IPS-18a (cell line): ENCODE measurements around the gene RPS6KA2.

Source experiments
- H3K27ac ChIP-seq: one replicate; pipeline ENCODE4 v1.5.1; 2013; ENCODE audit warnings: low read length
- H3K27me3 ChIP-seq: one replicate; pipeline ENCODE4 v1.6.1; 2013; ENCODE audit warnings: mild to moderate bottlenecking, low read length; ENCODE audit not compliant: control insufficient read depth, insufficient read depth
- H3K36me3 ChIP-seq: one replicate; pipeline ENCODE4 v1.6.1; 2013; ENCODE audit warnings: low read depth, low read length; ENCODE audit not compliant: control insufficient read depth
- H3K4me1 ChIP-seq: one replicate; pipeline ENCODE4 v1.6.1; 2013; ENCODE audit warnings: low read depth, low read length; ENCODE audit not compliant: control insufficient read depth
- H3K4me3 ChIP-seq: one replicate; pipeline ENCODE4 v1.5.1; 2013; ENCODE audit warnings: low read length
- H3K9ac ChIP-seq: one replicate; pipeline ENCODE4 v1.6.1; 2013; ENCODE audit warnings: mild to moderate bottlenecking, low read length, moderate library complexity
- H3K9me3 ChIP-seq: one replicate; pipeline ENCODE4 v1.6.1; 2013; ENCODE audit warnings: low read depth, low read length; ENCODE audit not compliant: control insufficient read depth

Gene RPS6KA2

DNA sequence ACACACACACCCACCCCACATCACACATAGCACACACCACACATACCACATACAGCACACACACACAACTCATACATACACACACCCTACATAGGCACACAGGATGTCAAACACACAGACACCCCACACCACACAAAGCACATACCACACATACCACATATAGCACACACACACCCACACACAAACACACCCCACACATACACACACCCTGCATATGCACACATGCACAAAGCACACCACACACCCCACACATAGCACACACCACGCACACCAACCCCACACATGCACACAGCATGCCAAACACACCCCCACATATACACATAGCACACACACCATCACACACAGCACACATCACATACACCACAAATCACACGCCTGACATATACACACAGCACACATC, 119.7 kb downstream of the RPS6KA2 start:
- Histone ChIP-seq H3K9ac (no peak overlapping the region), H3K4me3 (no peak overlapping the region), H3K4me1 (no peaks in the 10 kb centered on the region), H3K9me3 (no peaks in the 10 kb centered on the region), H3K27me3 (no peaks in the 10 kb centered on the region), H3K36me3 (peaks cover 9% of the 10 kb centered on the region), H3K27ac (no peak overlapping the region)

DNA sequence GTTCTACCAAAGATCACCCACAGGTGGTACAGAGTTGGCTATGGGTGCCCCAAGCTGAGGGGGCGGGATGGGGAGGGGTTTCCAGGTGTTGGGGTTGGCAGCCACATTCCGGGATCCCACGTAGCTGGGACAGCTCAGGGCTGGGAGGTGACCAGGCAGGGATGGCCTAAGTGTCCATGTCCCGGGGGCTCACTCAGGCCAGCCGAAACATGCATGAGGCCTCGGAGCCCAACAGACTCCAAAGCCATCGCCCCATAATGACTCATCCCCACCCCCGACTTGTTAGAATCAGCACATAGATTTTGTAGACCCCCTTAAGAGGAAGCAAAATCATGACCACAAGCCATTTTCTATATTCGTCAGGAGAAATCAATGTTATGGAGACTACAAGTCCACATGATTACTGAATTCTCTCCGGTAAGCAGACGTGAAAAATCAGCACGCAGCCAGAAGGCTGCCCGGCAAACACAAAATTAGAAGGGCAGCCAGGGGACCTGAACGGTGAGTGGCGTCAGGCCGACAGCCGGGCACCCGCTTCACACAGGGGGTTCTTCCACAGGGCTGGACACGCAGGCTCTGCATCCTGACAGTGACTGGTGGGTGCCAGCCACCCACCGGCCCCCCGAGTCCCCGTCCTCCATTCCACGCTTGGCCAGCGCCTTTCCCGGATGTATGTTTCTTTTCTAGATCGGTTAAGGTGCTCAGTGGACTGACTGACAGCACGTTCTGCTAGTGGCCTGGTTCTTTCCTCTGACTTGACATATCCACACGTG, 121.7 kb downstream of the RPS6KA2 start:
- Histone ChIP-seq H3K4me1 (no peaks in the 10 kb centered on the region), H3K9ac (no peak overlapping the region), H3K9me3 (no peaks in the 10 kb centered on the region), H3K27ac (no peak overlapping the region), H3K4me3 (no peak overlapping the region), H3K36me3 (peaks cover 9% of the 10 kb centered on the region), H3K27me3 (no peaks in the 10 kb centered on the region)

- no peak overlapping the region for H3K9ac ChIP-seq
- no peaks in the 10 kb centered on the region for H3K9me3 ChIP-seq
- no peak overlapping the region for H3K4me3 ChIP-seq
- H3K27ac ChIP-seq, result no peak overlapping the region
- H3K4me1 ChIP-seq, result no peaks in the 10 kb centered on the region
- peaks cover 2% of the 10 kb centered on the region for H3K36me3 ChIP-seq
- no peaks in the 10 kb centered on the region for H3K27me3 ChIP-seq
Measured at GRCh38 chr6:166504100-166504499, 123.0 kb downstream of the RPS6KA2 start.

GRCh38 chr6:166503167-166503744, 123.8 kb downstream of the RPS6KA2 start:
- Histone ChIP-seq H3K27me3 (no peaks in the 10 kb centered on the region), H3K4me1 (no peaks in the 10 kb centered on the region), H3K9me3 (no peaks in the 10 kb centered on the region), H3K36me3 (peaks cover 2% of the 10 kb centered on the region), H3K27ac (no peak overlapping the region), H3K9ac (no peak overlapping the region), H3K4me3 (no peak overlapping the region)

DNA sequence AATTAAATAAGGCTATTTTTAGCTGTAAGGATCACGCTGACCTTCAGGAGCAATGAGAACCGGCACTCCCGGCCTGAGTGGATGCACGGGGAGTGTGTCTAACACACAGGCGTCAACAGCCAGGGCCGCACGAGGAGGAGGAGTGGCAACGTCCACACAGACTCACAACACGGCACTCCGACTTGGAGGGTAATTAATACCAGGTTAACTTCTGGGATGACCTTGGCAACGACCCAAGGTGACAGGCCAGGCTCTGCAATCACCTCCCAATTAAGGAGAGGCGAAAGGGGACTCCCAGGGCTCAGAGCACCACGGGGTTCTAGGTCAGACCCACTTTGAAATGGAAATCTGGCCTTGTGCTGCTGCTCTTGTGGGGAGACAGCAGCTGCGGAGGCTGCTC, 124.6 kb downstream of the RPS6KA2 start:
- no peak overlapping the region for H3K4me3 ChIP-seq
- no peaks in the 10 kb centered on the region for H3K4me1 ChIP-seq
- H3K27ac ChIP-seq, result no peak overlapping the region
- peaks cover 2% of the 10 kb centered on the region for H3K36me3 ChIP-seq
- H3K9me3 ChIP-seq, result no peaks in the 10 kb centered on the region
- no peak overlapping the region for H3K9ac ChIP-seq
- H3K27me3 ChIP-seq, result no peaks in the 10 kb centered on the region

DNA sequence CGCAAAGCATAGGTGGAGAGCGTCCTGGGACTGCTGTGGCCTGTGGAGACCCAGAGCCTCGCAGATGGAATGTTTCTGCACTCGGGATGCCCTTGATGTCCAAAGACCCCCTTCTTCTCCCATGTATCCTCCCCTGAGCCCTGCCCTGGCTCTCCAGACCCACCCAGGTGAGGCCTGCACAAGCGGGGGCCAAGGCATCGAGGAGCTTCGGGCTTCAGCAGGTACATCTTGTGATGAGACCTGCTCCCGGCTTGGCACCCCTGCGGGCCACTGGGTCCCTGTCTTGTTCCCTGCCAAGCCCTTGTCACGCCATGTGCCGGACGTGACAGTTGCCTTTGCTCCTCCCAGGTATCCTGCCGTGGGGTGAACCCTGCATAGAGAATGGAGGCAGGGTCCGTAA, 125.8 kb downstream of the RPS6KA2 start:
- Histone ChIP-seq H3K36me3 (peaks cover 2% of the 10 kb centered on the region), H3K27ac (no peak overlapping the region), H3K9me3 (no peaks in the 10 kb centered on the region), H3K4me1 (no peaks in the 10 kb centered on the region), H3K9ac (no peak overlapping the region), H3K4me3 (no peak overlapping the region), H3K27me3 (no peaks in the 10 kb centered on the region)

DNA sequence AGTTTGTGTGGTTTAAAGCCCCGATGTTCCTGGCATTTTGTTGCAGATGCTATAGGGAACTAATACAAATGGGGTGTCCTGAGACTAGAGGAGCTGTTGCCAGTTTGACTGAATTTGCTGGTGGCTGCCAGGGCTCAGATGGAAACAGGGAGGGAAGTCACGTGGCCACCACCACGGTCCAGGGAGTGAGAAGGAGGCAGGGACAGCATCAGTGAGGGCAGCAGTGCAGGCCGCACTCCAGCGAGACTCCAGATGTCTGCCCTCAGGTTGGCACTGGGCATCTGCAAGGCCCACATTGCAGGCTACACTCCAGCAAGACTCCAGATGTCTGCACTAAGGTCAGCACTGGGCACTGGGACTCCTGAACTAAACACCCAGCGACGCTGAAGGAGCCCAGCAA, 126.8 kb downstream of the RPS6KA2 start:
- no peak overlapping the region for H3K4me3 ChIP-seq
- H3K9me3 ChIP-seq, result no peaks in the 10 kb centered on the region
- no peak overlapping the region for H3K9ac ChIP-seq
- no peaks in the 10 kb centered on the region for H3K4me1 ChIP-seq
- no peak overlapping the region for H3K27ac ChIP-seq
- H3K36me3 ChIP-seq, result peaks cover 2% of the 10 kb centered on the region
- no peaks in the 10 kb centered on the region for H3K27me3 ChIP-seq

- H3K36me3 ChIP-seq, result peaks cover 2% of the 10 kb centered on the region
- no peak overlapping the region for H3K9ac ChIP-seq
- no peaks in the 10 kb centered on the region for H3K9me3 ChIP-seq
- H3K27me3 ChIP-seq, result no peaks in the 10 kb centered on the region
- no peak overlapping the region for H3K4me3 ChIP-seq
- H3K4me1 ChIP-seq, result no peaks in the 10 kb centered on the region
- H3K27ac ChIP-seq, result no peak overlapping the region
Measured at GRCh38 chr6:166499350-166500163, 127.5 kb downstream of the RPS6KA2 start.

- Histone ChIP-seq H3K36me3 (peaks cover under 1% of the 10 kb centered on the region), H3K9ac (no peak overlapping the region), H3K9me3 (no peaks in the 10 kb centered on the region), H3K4me1 (no peaks in the 10 kb centered on the region), H3K4me3 (no peak overlapping the region), H3K27ac (no peak overlapping the region), H3K27me3 (no peaks in the 10 kb centered on the region)
Measured at GRCh38 chr6:166498661-166499349, 128.2 kb downstream of the RPS6KA2 start.

DNA sequence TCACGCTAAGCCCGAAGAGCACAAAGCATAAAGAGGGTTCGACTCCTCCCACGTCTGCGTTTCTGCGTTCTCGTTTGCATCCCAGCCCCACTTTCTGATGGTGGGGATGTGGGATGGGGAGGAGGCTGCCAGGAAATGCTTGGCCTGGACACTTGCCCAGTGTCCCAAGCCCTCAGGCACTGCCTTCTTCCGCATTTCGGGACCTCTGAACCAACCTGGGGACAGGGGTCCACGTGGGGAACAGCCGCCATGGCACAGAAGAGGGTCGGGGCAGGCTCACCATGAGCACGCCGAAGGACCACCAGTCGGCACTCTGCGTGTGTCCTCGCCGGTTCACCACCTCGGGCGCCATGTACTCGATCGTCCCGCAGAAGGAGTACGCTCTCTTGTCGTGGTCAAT, 128.8 kb downstream of the RPS6KA2 start:
- no peaks in the 10 kb centered on the region for H3K9me3 ChIP-seq
- no peak overlapping the region for H3K9ac ChIP-seq
- H3K4me3 ChIP-seq, result no peak overlapping the region
- no peaks in the 10 kb centered on the region for H3K27me3 ChIP-seq
- no peaks in the 10 kb centered on the region for H3K4me1 ChIP-seq
- no peak overlapping the region for H3K27ac ChIP-seq
- H3K36me3 ChIP-seq, result no peaks in the 10 kb centered on the region

DNA sequence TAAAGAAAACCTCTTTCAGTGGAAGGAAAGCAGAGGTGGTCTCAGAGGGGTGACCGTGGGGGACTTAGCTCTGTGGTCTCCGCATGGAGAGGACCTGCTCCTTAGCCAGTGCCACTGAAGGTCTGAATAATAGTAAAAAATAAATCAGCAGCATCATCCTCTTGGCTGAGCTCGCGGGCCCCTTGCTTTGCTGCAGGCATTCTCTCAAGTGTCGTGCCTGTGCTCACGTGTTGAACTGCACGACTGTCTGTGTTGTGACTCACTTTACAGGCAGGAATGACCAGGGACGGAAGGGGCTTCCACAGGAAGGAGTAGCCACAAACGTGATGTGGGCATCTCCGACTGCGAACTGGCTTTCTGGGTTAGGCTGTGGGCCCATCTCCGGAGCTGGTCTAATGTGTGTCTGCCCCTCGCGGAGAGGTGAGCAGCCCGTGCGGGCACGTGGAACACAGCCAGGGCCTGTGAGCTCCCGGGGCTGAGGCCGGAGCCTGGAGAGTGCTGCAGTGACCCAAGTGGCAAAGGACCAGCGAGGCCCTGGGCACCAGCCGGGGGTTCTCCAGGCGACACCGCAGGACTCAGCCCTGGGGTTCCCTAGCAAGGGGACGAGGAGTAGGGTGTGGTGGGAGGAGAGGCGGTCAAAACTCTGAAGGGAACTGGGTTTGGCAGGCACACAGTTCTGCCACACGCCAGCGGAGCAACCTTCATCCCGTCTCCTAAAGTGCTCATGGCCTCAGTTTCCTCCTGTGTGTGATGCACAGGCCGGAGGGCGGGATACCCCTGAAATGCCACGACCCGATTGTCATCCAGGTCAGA, 129.8 kb downstream of the RPS6KA2 start:
- no peaks in the 10 kb centered on the region for H3K36me3 ChIP-seq
- no peaks in the 10 kb centered on the region for H3K27me3 ChIP-seq
- H3K4me3 ChIP-seq, result no peak overlapping the region
- no peaks in the 10 kb centered on the region for H3K9me3 ChIP-seq
- no peak overlapping the region for H3K9ac ChIP-seq
- H3K4me1 ChIP-seq, result no peaks in the 10 kb centered on the region
- H3K27ac ChIP-seq, result no peak overlapping the region
